Gastroesophageal sphincter (tissue), 4 donors: ENCODE measurements around the gene THRB. TPM values are rescaled to one million over a fixed set of nuclear protein-coding genes. Genes with fewer than 3 reads are reported as not detected.

Experiments
- ATAC-seq: fragments of 150-250 bp; one replicate; pipeline ENCODE4 v1.9.1; 2016; ENCODE audit warnings: mild to moderate bottlenecking, moderate library complexity
- H3K27ac ChIP-seq, 4 donors: fragments of 200-600 bp; sonication (generic) in 3 of 4; 1 replicate in 3 of 4; 2 replicates in 1 of 4; pipeline ENCODE4 v1.5.1; 2016 to 2019
- H3K27me3 ChIP-seq: fragments of 200-600 bp; sonication (generic); one replicate; pipeline ENCODE4 v1.5.1; 2019
- H3K36me3 ChIP-seq, 2 donors: fragments of 200-600 bp; sonication (generic); one replicate each; pipeline ENCODE4 v1.5.1; 2019; ENCODE audit warnings: control low read depth in 1 of 2
- H3K4me1 ChIP-seq, 3 donors: fragments of 200-600 bp; sonication (generic); 1 replicate in 2 of 3; 2 replicates in 1 of 3; pipeline ENCODE4 v1.5.1; 2016 to 2019; ENCODE audit warnings: control low read depth in 2 of 3
- H3K4me3 ChIP-seq, 2 donors: fragments of 200-600 bp; sonication (generic); one replicate each; pipeline ENCODE4 v1.5.1; 2019; ENCODE audit warnings: mild to moderate bottlenecking in 1 of 2, moderate library complexity in 1 of 2
- H3K9me3 ChIP-seq, 3 donors: fragments of 200-600 bp; sonication (generic); one replicate each; pipeline ENCODE4 v1.5.1; 2017 to 2019; ENCODE audit warnings: control low read depth in 2 of 3
- EP300 ChIP-seq: sonication (generic); formaldehyde crosslinking; IDR thresholded peaks from one replicate; pipeline ENCODE4 v1.6.1; 2017; ENCODE audit warnings: antibody characterized with exemption, mild to moderate bottlenecking
- POLR2A ChIP-seq, 2 donors: fragments of 450-650 bp; IDR thresholded peaks; one replicate each; pipeline ENCODE4 v1.6.1; 2017; ENCODE audit warnings: antibody characterized with exemption in 2 of 2, mild to moderate bottlenecking in 2 of 2, moderate library complexity in 1 of 2
- POLR2AphosphoS5 ChIP-seq: sonication (generic); formaldehyde crosslinking; IDR thresholded peaks from one replicate; pipeline ENCODE4 v1.6.1; 2017; ENCODE audit warnings: antibody characterized with exemption
- WGBS, 2 donors: methylation state at CpG; one replicate each; pipeline ENCODE4 v1.1.5; 2018; ENCODE audit warnings: low coverage in 1 of 2; 5-methylcytosine and 5-hydroxymethylcytosine counted together
- total RNA-seq, 4 donors: library from RNA; depleted of rRNA; stranded (reverse); fragments of >200 nt; gene quantifications; one replicate each; pipeline ENCODE4 v1.1.0, GENCODE V29; 2016
- TF ChIP-seq, protein P1 (sequence below), 4 experiments: fragments of 200-600 bp in 2 of 4; fragments of 450-650 bp in 2 of 4; sonication (generic) in 1 of 4; IDR thresholded peaks; one replicate each; pipeline ENCODE4 v1.5.1; 2017 to 2019; ENCODE audit warnings: antibody characterized with exemption in 4 of 4, mild to moderate bottlenecking in 2 of 4, moderate library complexity in 2 of 4

Gene THRB
- total RNA-seq, 4 donors from 2014 or later = 42.5 to 61.9 (median 55.8) TPM

DNA sequence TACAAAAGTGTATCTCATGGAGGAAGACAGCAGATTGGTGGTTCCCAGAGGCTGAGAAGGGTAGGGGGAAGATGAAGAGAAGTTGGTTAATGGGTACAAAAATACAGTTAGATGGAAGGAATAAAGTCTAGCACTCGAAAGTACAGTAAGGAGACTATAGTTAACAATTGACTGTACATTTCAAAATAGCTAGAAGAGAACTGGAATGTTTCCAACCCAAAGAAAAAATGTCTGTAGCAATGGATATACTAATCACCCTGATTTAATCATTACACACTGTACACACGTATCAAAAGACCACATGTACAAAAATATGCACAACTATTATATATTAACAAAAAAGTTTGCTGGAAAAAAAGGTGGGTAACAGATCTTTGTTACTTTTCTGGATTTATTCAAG lies 57.3 kb downstream of the THRB start:
- H3K4me1 ChIP-seq = peaks cover 0 to 31% (median 0%) of the 10 kb centered on the region in 3 donors
- no peak for ATAC-seq
- TF ChIP-seq POLR2AphosphoS5 (no peak), POLR2A (IDR thresholded peaks at IDR 0.05) (no peak), EP300 (no peak)
- TF ChIP-seq, protein P1, sequence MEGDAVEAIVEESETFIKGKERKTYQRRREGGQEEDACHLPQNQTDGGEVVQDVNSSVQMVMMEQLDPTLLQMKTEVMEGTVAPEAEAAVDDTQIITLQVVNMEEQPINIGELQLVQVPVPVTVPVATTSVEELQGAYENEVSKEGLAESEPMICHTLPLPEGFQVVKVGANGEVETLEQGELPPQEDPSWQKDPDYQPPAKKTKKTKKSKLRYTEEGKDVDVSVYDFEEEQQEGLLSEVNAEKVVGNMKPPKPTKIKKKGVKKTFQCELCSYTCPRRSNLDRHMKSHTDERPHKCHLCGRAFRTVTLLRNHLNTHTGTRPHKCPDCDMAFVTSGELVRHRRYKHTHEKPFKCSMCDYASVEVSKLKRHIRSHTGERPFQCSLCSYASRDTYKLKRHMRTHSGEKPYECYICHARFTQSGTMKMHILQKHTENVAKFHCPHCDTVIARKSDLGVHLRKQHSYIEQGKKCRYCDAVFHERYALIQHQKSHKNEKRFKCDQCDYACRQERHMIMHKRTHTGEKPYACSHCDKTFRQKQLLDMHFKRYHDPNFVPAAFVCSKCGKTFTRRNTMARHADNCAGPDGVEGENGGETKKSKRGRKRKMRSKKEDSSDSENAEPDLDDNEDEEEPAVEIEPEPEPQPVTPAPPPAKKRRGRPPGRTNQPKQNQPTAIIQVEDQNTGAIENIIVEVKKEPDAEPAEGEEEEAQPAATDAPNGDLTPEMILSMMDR (IDR thresholded peaks at IDR 0.05) = no peak
- no peaks in the 10 kb centered on the region for H3K36me3 ChIP-seq
- H3K9me3 ChIP-seq = no peaks in the 10 kb centered on the region
- no peak overlapping the region for H3K27ac ChIP-seq
- no peak overlapping the region for H3K4me3 ChIP-seq
- 27 to 54% methylated on average over 1 to 2 of the region's 2 CpGs for WGBS, 2 donors
- H3K27me3 ChIP-seq = no peaks in the 10 kb centered on the region

DNA sequence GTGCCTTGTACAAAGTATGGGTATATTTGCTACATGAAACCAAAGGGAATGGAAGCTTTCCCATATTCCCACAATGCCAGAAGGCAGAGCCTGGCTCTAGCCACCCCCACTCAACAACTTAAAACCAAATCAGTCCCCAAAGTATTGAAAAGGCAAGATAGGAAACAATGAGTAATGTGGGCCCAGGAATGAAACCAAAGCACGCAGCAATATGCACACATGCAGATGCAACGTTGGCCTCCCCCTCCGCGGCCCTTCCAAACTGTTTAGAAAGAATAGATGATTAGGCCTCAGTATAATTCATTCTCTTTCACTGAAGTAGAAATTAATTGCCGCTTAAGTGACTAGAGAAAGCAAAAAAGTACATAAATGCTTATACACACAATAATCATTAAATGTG lies 59.1 kb downstream of the THRB start:
- Histone ChIP-seq H3K27ac (no peak overlapping the region), H3K4me3 (no peak overlapping the region), H3K4me1 (peaks cover 0 to 22% (median 0%) of the 10 kb centered on the region in 3 donors), H3K27me3 (no peaks in the 10 kb centered on the region), H3K9me3 (no peaks in the 10 kb centered on the region), H3K36me3 (no peaks in the 10 kb centered on the region)
- WGBS, 2 donors = 50 to 81% methylated on average over 2 to 5 of the region's 5 CpGs
- no peak for ATAC-seq
- TF ChIP-seq POLR2A (IDR thresholded peaks at IDR 0.05) (no peak), POLR2AphosphoS5 (no peak)

DNA sequence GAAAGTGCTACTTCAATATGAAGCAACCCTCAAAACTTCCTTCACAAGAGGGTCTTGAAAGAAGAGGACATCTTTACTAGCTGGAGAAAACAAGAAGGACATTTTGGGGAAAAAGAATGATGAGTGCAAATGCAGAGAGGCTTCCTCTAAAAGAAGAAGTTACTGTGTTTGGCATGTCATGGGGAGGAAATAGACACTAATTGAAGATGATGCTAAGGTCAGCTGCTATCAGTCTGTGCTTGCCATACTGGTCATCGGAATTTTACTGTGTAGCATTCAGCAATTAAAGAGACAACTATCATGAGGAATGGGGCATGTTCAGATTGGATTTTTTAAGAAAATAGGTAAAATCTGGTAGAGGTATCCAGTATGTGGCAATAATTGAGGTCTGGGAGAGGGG lies 60.0 kb downstream of the THRB start:
- Histone ChIP-seq H3K9me3 (no peaks in the 10 kb centered on the region), H3K27me3 (no peaks in the 10 kb centered on the region), H3K36me3 (no peaks in the 10 kb centered on the region), H3K4me1 (peaks cover 0 to 22% (median 0%) of the 10 kb centered on the region in 3 donors), H3K4me3 (no peak overlapping the region), H3K27ac (no peak overlapping the region)
- 90 to 94% methylated on average over 1 of the region's 1 CpG for WGBS, 2 donors
- ATAC-seq = no peak
- TF ChIP-seq POLR2A (IDR thresholded peaks at IDR 0.05) (no peak), EP300 (no peak), POLR2AphosphoS5 (no peak)
- TF ChIP-seq, protein P1 (IDR thresholded peaks at IDR 0.05) = no peak

DNA sequence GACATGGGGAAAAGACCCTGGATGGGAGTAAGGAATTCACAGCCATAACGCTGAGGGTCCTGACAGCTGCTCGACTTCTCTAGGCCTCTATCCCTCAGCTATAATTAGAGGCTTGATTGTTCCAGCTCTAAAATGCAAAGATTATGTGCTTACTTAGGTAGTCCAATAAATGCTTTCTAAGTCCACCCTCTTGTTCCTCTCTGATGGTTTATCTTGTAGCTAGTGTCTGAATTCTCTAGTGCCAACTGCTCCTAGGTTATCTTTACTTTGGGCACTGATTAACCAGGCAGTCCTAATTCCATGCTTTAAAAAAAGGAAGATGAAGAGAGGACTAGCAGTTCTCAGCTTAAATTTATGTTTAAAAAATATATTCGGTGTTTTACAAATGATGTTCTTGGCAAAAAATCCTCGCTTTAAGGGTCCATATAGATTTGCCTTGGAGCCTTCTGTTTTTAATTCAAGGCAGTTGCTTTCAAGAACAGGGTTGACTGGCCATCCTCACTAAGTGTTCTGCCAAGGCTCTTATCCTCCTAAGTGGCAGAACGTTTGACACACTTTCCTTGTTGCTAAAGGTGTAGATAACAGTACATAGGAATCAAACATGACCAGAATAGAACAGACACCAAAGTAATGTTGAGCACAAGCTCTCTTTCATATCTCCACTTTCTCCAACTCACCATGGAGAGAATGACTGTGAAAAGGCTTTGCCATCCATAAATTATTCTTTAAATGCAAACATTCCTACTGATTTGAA lies 60.6 kb downstream of the THRB start:
- peaks cover 0 to 22% (median 0%) of the 10 kb centered on the region in 3 donors for H3K4me1 ChIP-seq
- no peaks in the 10 kb centered on the region for H3K9me3 ChIP-seq
- no peak overlapping the region for H3K4me3 ChIP-seq
- WGBS, 2 donors = 67 to 80% methylated on average over 5 of the region's 5 CpGs
- no peaks in the 10 kb centered on the region for H3K36me3 ChIP-seq
- no peak for ATAC-seq
- no peak overlapping the region for H3K27ac ChIP-seq
- TF ChIP-seq EP300 (no peak), POLR2A (IDR thresholded peaks at IDR 0.05) (no peak), POLR2AphosphoS5 (no peak)
- TF ChIP-seq, protein P1 (IDR thresholded peaks at IDR 0.05) = no peak
- H3K27me3 ChIP-seq = no peaks in the 10 kb centered on the region

DNA sequence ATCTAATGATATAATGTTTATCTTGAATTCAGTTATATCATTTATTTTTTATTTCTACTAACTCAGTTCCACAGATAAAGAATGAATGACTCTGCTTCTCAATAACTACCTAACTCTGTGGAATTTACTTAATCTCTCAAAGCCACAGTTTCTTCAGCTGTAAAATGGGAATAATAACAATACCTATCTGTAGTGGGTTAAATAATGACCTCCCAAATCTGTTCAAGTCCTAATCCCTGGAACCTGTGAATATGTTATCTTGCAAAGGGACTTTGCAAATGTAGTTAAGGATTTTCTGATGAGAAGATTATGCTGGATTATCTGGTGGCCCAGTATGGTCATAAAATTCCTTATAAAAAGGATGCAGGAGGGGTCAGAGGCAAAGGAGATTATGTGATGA lies 61.7 kb downstream of the THRB start:
- Histone ChIP-seq H3K9me3 (no peaks in the 10 kb centered on the region), H3K27ac (no peak overlapping the region), H3K36me3 (no peaks in the 10 kb centered on the region), H3K27me3 (no peaks in the 10 kb centered on the region), H3K4me1 (peaks cover 0 to 22% (median 0%) of the 10 kb centered on the region in 3 donors), H3K4me3 (no peak overlapping the region)
- no peak for ATAC-seq
- TF ChIP-seq EP300 (no peak), POLR2A (IDR thresholded peaks at IDR 0.05) (no peak), POLR2AphosphoS5 (no peak)
- TF ChIP-seq, protein P1 (IDR thresholded peaks at IDR 0.05) = no peak
